ENCODE results near the gene U2AF2.

- TF ChIP-seq CTCF (IDR thresholded peaks at IDR 0.05; ENCODE audit: low read length): no peak
- TF ChIP-seq EZH2 (IDR thresholded peaks at IDR 0.05; ENCODE audit: borderline replicate concordance, low read length): no peak
Measured at GRCh38 chr19:55636723-55637122, 18.1 kb upstream of the U2AF2 start.
